GM15510 (cell line): Measurements from ENCODE around the gene CIRBP.

ENCODE experiments used
- POLR2A ChIP-seq: IDR thresholded peaks from 3 replicates; pipeline ENCODE4 v1.6.1; 2011; ENCODE audit warnings: borderline replicate concordance; ENCODE audit not compliant: insufficient read length; ENCODE audit errors: extremely low read depth

CIRBP gene

GRCh38 chr19:1255186-1256161 lies 13.7 kb upstream of the CIRBP start:
- peak; percentile 3 for TF ChIP-seq POLR2A

- TF ChIP-seq POLR2A: no peak
Measured at GRCh38 chr19:1256646-1257474, 12.3 kb upstream of the CIRBP start.

GRCh38 chr19:1257475-1258162 lies 11.5 kb upstream of the CIRBP start:
- TF ChIP-seq POLR2A: no peak

- peak; percentile 24 for TF ChIP-seq POLR2A
Measured at GRCh38 chr19:1258163-1258492, 11.0 kb upstream of the CIRBP start.

- TF ChIP-seq POLR2A: no peak
Measured at GRCh38 chr19:1258707-1259205, 10.4 kb upstream of the CIRBP start.

- peak; percentile 66 for TF ChIP-seq POLR2A
Measured at GRCh38 chr19:1259206-1259875, 9.8 kb upstream of the CIRBP start.

- TF ChIP-seq POLR2A: no peak
Measured at GRCh38 chr19:1259876-1260748, 9.0 kb upstream of the CIRBP start.

- TF ChIP-seq POLR2A: peak; percentile 67
Measured at GRCh38 chr19:1260749-1261537, 8.2 kb upstream of the CIRBP start.

- TF ChIP-seq POLR2A: no peak
Measured at GRCh38 chr19:1261538-1261797, 7.7 kb upstream of the CIRBP start.

- TF ChIP-seq POLR2A: no peak
Measured at GRCh38 chr19:1261798-1262622, 7.1 kb upstream of the CIRBP start.

- no peak for TF ChIP-seq POLR2A
Measured at GRCh38 chr19:1262623-1263123, 6.5 kb upstream of the CIRBP start.

GRCh38 chr19:1263188-1263587 lies 5.9 kb upstream of the CIRBP start:
- no peak for TF ChIP-seq POLR2A
